Measurements from ENCODE around the gene MAPK8.

DNA sequence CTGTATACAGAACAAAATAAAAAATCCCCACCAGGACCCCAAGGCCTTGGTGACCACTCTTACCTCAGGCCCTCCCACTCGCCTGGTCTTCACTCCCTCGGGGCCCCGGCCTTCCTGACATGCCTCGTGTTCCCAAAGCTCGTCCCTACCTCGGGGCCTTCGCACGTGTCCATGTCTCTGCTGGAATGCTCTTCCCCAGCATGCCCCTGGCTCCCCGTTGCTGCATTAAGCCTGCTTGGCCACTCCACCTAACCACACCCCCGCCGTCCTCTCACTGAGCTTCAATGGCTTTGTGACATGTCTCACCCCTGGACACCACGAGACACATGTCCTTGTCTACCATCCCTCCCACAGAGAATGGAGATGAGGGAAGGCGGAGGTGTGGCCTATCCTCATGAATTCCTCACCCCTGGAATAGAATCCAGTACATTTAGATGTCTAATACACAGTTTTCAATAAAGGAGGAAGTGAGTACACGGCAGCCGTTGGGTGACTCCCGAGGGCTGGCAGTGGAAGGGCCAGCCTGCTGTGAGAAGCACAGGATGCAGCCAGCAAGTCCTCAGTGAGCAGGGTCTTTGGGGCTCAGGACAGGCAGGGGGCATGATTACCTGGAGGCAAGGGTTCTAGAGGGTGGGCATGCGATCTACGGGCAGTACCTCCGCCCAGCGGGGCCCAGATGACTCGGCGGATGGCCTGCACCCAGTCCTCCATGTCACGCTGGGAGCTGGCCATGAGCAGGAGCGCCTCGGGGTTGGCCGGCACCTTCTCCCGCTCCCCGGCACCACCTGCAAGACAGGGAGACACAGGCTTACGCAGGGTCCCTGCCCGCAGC, 172.7 kb downstream of the MAPK8 start:
- TF ChIP-seq, protein P1, sequence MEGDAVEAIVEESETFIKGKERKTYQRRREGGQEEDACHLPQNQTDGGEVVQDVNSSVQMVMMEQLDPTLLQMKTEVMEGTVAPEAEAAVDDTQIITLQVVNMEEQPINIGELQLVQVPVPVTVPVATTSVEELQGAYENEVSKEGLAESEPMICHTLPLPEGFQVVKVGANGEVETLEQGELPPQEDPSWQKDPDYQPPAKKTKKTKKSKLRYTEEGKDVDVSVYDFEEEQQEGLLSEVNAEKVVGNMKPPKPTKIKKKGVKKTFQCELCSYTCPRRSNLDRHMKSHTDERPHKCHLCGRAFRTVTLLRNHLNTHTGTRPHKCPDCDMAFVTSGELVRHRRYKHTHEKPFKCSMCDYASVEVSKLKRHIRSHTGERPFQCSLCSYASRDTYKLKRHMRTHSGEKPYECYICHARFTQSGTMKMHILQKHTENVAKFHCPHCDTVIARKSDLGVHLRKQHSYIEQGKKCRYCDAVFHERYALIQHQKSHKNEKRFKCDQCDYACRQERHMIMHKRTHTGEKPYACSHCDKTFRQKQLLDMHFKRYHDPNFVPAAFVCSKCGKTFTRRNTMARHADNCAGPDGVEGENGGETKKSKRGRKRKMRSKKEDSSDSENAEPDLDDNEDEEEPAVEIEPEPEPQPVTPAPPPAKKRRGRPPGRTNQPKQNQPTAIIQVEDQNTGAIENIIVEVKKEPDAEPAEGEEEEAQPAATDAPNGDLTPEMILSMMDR (IDR thresholded peaks at IDR 0.05): no peak
- TF ChIP-seq ZFX (IDR thresholded peaks at IDR 0.05; ENCODE audit: borderline replicate concordance): no peak

Measured in 22Rv1 (cell line).